Fibroblast of skin of right biceps (primary cell): ENCODE measurements around the gene CLCN7.

Experiments
- DNase-seq: peaks from one replicate; pipeline ENCODE4 v3.0.0-alpha.2; 2013

Gene CLCN7

GRCh38 chr16:1398351-1398750 lies 76.5 kb downstream of the CLCN7 start:
- no peak for DNase-seq

- DNase-seq = no peak
Measured at GRCh38 chr16:1397779-1398178, 77.0 kb downstream of the CLCN7 start.

- no peak for DNase-seq
Measured at GRCh38 chr16:1395444-1396031, 79.3 kb downstream of the CLCN7 start.
